IMR-90 (cell line): ENCODE data around the gene CACNA2D3. TPM values are rescaled to one million over a fixed set of nuclear protein-coding genes. Genes with fewer than 3 reads are reported as not detected.

Experiments
- ATAC-seq: fragments of 200-7000 bp; cut with Tn5 transposase; 2 replicates; pipeline ENCODE4 v1.9.1; 2020; ENCODE audit warnings: low read depth, mild to moderate bottlenecking, moderate library complexity
- BruUV-seq: library from RNA; stranded (reverse); fragments of 400-500 nt; replicated peaks from 2 replicates; lab custom pipeline; 2021; lab: Mats Ljungman, UMichigan
- CTCF ChIA-PET: fragments of 300-600 bp; formaldehyde crosslinking; extraction: SDS; loops from one replicate; lab custom pipeline; 2021; ENCODE audit warnings: antibody characterized with exemption; lab: Yijun Ruan, JAX
- POLR2A ChIA-PET: fragments of 300-600 bp; sonication (Branson Sonifier 250); formaldehyde crosslinking; loops from one replicate; lab custom pipeline; 2022; ENCODE audit warnings: antibody characterized with exemption; ENCODE audit not compliant: unreplicated experiment; lab: Charles Lee
- DNase-seq: peaks from one replicate; pipeline ENCODE4 v3.0.0; 2013
- H2AFZ ChIP-seq: replicated peaks from 2 replicates; pipeline ENCODE3; 2013; ENCODE audit warnings: low read length, mild to moderate bottlenecking; ENCODE audit not compliant: poor library complexity
- H2AK5ac ChIP-seq: 2 replicates; pipeline ENCODE4 v1.6.1; 2013; ENCODE audit warnings: low read depth, low read length, inconsistent platforms
- H2AK9ac ChIP-seq: replicated peaks from 2 replicates; pipeline ENCODE3; 2013; ENCODE audit warnings: mild to moderate bottlenecking, low read depth, low read length, moderate library complexity; ENCODE audit not compliant: poor library complexity
- H2BK120ac ChIP-seq: 2 replicates; pipeline ENCODE4 v1.6.1; 2013; ENCODE audit warnings: low read depth, low read length, inconsistent platforms
- H2BK15ac ChIP-seq: 3 replicates; pipeline ENCODE4 v1.6.1; 2013; ENCODE audit warnings: low read depth, low read length, inconsistent platforms
- H2BK20ac ChIP-seq: 2 replicates; pipeline ENCODE4 v1.6.1; 2013; ENCODE audit warnings: low read depth, mild to moderate bottlenecking, inconsistent platforms, low read length, moderate library complexity
- H2BK5ac ChIP-seq: 2 replicates; pipeline ENCODE4 v1.6.1; 2013; ENCODE audit warnings: mild to moderate bottlenecking, low read depth, low read length, inconsistent platforms; ENCODE audit not compliant: poor library complexity, severe bottlenecking
- H3K14ac ChIP-seq: replicated peaks from 2 replicates; pipeline ENCODE4 v1.6.1; 2013; ENCODE audit warnings: low read depth, low read length, inconsistent platforms
- H3K18ac ChIP-seq: 2 replicates; pipeline ENCODE4 v1.6.1; 2013; ENCODE audit warnings: low read depth, low read length, control low read depth
- H3K23ac ChIP-seq: 2 replicates; pipeline ENCODE4 v1.6.1; 2013; ENCODE audit warnings: low read depth, low read length, inconsistent platforms
- H3K27ac ChIP-seq: 2 replicates; pipeline ENCODE4 v1.5.1; 2013; ENCODE audit warnings: mild to moderate bottlenecking, control low read depth, low read length; ENCODE audit not compliant: insufficient read depth
- H3K27me3 ChIP-seq: 2 replicates; pipeline ENCODE4 v1.6.1; 2013; ENCODE audit warnings: low read length; ENCODE audit not compliant: control insufficient read depth, insufficient read depth
- H3K36me3 ChIP-seq: 2 replicates; pipeline ENCODE4 v1.6.1; 2013; ENCODE audit warnings: low read length, mixed read lengths; ENCODE audit not compliant: control insufficient read depth, insufficient read depth
- H3K4ac ChIP-seq: 2 replicates; pipeline ENCODE4 v1.6.1; 2013; ENCODE audit warnings: low read depth, low read length, inconsistent platforms
- H3K4me1 ChIP-seq: 2 replicates; pipeline ENCODE4 v1.6.1; 2013; ENCODE audit warnings: low read length, mixed read lengths; ENCODE audit not compliant: control insufficient read depth, insufficient read depth
- H3K4me2 ChIP-seq: 2 replicates; pipeline ENCODE4 v1.6.1; 2013; ENCODE audit warnings: low read depth, mild to moderate bottlenecking, control low read depth, low read length, moderate library complexity
- H3K4me3 ChIP-seq: 2 replicates; pipeline ENCODE4 v1.5.1; 2013; ENCODE audit warnings: low read depth, mild to moderate bottlenecking, control low read depth, low read length, moderate library complexity; ENCODE audit not compliant: insufficient read depth
- H3K56ac ChIP-seq: 2 replicates; pipeline ENCODE4 v1.6.1; 2013; ENCODE audit warnings: low read length, inconsistent platforms; ENCODE audit not compliant: insufficient read depth; ENCODE audit errors: extremely low read depth
- H3K79me1 ChIP-seq, 2 experiments: 2 replicates each; pipeline ENCODE4 v1.6.1; 2013; ENCODE audit warnings: low read length in 2 of 2, inconsistent platforms in 1 of 2, low read depth in 1 of 2
- H3K9ac ChIP-seq: 2 replicates; pipeline ENCODE4 v1.6.1; 2013; ENCODE audit warnings: low read depth, low read length, control low read depth
- H3K9me1 ChIP-seq: 2 replicates; pipeline ENCODE4 v1.6.1; 2013; ENCODE audit warnings: low read length, inconsistent platforms; ENCODE audit not compliant: insufficient read depth
- H3K9me3 ChIP-seq: 2 replicates; pipeline ENCODE4 v1.6.1; 2013; ENCODE audit warnings: low read length; ENCODE audit not compliant: control insufficient read depth, insufficient read depth
- H4K20me1 ChIP-seq: 2 replicates; pipeline ENCODE4 v1.6.1; 2013; ENCODE audit warnings: low read length, inconsistent platforms; ENCODE audit not compliant: insufficient read depth
- H4K5ac ChIP-seq: 2 replicates; pipeline ENCODE4 v1.6.1; 2013; ENCODE audit warnings: mild to moderate bottlenecking, low read depth, low read length, control low read depth
- H4K8ac ChIP-seq, 2 experiments: 2 replicates each; pipeline ENCODE4 v1.6.1; 2013; ENCODE audit warnings: low read depth in 2 of 2, low read length in 2 of 2, control low read depth in 1 of 2, inconsistent platforms in 1 of 2
- H4K91ac ChIP-seq: 2 replicates; pipeline ENCODE4 v1.6.1; 2013; ENCODE audit warnings: low read depth, low read length, inconsistent platforms; ENCODE audit not compliant: insufficient read depth
- MXI1 ChIP-seq: IDR thresholded peaks from 2 replicates; pipeline ENCODE4 v1.6.1; 2012; ENCODE audit warnings: low read depth, mild to moderate bottlenecking, low read length, moderate library complexity, borderline replicate concordance
- NFE2L2 ChIP-seq: fragments of 150-350 bp; IDR thresholded peaks from 2 replicates; pipeline ENCODE4 v1.6.1; 2016; ENCODE audit warnings: low read depth, mild to moderate bottlenecking, low read length
- RCOR1 ChIP-seq: IDR thresholded peaks from 2 replicates; pipeline ENCODE4 v1.6.1; 2012; ENCODE audit warnings: mild to moderate bottlenecking, low read length, improper control_type of control experiment; ENCODE audit not compliant: insufficient replicate concordance
- SMC3 ChIP-seq: fragments of 150-350 bp; IDR thresholded peaks from 2 replicates; pipeline ENCODE4 v1.6.1; 2016; ENCODE audit warnings: low read depth, mild to moderate bottlenecking, antibody characterized with exemption, low read length, moderate library complexity
- WGBS, 2 experiments: methylation state at CpG; one replicate each; pipeline versions ENCODE4 v1.1.5 to v1.1.7; 2013; ENCODE audit warnings: missing lambda C conversion rate in 2 of 2; ENCODE audit not compliant: insufficient read length in 1 of 2; ENCODE audit errors: extremely low coverage in 2 of 2; 5-methylcytosine and 5-hydroxymethylcytosine counted together
- dilution Hi-C: fragments of 300-500 bp; cut with HindIII; formaldehyde crosslinking; loops from one replicate; pipeline ENCODE4 v1.14.3; 2018; ENCODE audit warnings: low sequenced_read_pairs; ENCODE audit not compliant: unreplicated experiment
- in situ Hi-C: fragments of 300-500 bp; cut with MboI; formaldehyde crosslinking; loops from 3 replicates; pipeline ENCODE4 v1.14.3; 2019; ENCODE audit warnings: low sequenced_read_pairs, inconsistent platforms, mixed read lengths
- intact Hi-C: fragments of 100-400 bp; cut with micrococcal nuclease; formaldehyde crosslinking; loops from 2 replicates; pipeline ENCODE4 v1.10.0; 2022
- polyA plus RNA-seq, 3 experiments: library from polyadenylated mRNA; depleted of rRNA; stranded (reverse); fragments of >200 nt; gene quantifications; 2 replicates each; pipeline ENCODE4 v1.2.3, GENCODE V29; 2012; ENCODE audit warnings: low replicate concordance in 1 of 3
- total RNA-seq: library from RNA; depleted of rRNA; stranded (reverse); fragments of >200 nt; gene quantifications from 2 replicates; pipeline ENCODE4 v1.2.3, GENCODE V29; 2012
- TF ChIP-seq, protein P1 (sequence below): conservative IDR thresholded peaks from 2 replicates; pipeline ENCODE4 v1.5.1; 2012; ENCODE audit warnings: mild to moderate bottlenecking, low read depth, low read length, improper control_type of control experiment
- TF ChIP-seq, protein P2 (sequence below): fragments of 150-350 bp; IDR thresholded peaks from 2 replicates; pipeline ENCODE4 v1.6.1; 2017; ENCODE audit warnings: mild to moderate bottlenecking, antibody characterized with exemption, low read length, low read depth

The CACNA2D3 gene
- total and polyA plus RNA-seq, 2 of the 4 experiments (the other 2 are of a cell fraction): 0.36 to 0.41 TPM

- Histone ChIP-seq H2BK15ac (no peak overlapping the region), H2BK120ac (no peak overlapping the region), H3K4me2 (no peak overlapping the region), H3K27ac (no peak overlapping the region), H3K27me3 (no peaks in the 10 kb centered on the region), H2BK20ac (no peak overlapping the region), H3K14ac (no peak overlapping the region), H3K79me1 (no peaks in the 10 kb centered on the region), H3K9ac (no peak overlapping the region), H3K56ac (no peak overlapping the region), H4K20me1 (no peaks in the 10 kb centered on the region), H3K4me3 (no peak overlapping the region), H3K9me3 (no peaks in the 10 kb centered on the region), H2AK5ac (no peak overlapping the region), H2BK5ac (no peak overlapping the region), H3K23ac (no peak overlapping the region), H3K4ac (no peak overlapping the region), H3K9me1 (peaks cover 10% of the 10 kb centered on the region; the same call in 1 of the 2 replicates), H3K36me3 (no peaks in the 10 kb centered on the region), H2AFZ (no peak overlapping the region), H2AK9ac (no peak overlapping the region), H4K5ac (no peak overlapping the region), H4K8ac (no peak overlapping the region), H3K18ac (no peak overlapping the region), H3K4me1 (peaks cover 20% of the 10 kb centered on the region), H4K91ac (no peak overlapping the region)
- dilution Hi-C loops: no loop called here
- in situ Hi-C loops: no loop called here
- no TSS peak for BruUV-seq
- ChIA-PET POLR2A (no interaction called here), CTCF (no interaction called here)
- DNase-seq (no peak), ATAC-seq (no peak)
- no CpG with 5 or more reads among the region's 2 CpGs for WGBS, 2 experiments
- intact Hi-C loops: no loop called here
- no peak for TF ChIP-seq SMC3
- no peak for TF ChIP-seq MXI1
- TF ChIP-seq, protein P1, sequence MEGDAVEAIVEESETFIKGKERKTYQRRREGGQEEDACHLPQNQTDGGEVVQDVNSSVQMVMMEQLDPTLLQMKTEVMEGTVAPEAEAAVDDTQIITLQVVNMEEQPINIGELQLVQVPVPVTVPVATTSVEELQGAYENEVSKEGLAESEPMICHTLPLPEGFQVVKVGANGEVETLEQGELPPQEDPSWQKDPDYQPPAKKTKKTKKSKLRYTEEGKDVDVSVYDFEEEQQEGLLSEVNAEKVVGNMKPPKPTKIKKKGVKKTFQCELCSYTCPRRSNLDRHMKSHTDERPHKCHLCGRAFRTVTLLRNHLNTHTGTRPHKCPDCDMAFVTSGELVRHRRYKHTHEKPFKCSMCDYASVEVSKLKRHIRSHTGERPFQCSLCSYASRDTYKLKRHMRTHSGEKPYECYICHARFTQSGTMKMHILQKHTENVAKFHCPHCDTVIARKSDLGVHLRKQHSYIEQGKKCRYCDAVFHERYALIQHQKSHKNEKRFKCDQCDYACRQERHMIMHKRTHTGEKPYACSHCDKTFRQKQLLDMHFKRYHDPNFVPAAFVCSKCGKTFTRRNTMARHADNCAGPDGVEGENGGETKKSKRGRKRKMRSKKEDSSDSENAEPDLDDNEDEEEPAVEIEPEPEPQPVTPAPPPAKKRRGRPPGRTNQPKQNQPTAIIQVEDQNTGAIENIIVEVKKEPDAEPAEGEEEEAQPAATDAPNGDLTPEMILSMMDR: no peak
- TF ChIP-seq RCOR1: no peak
- TF ChIP-seq NFE2L2: no peak
- TF ChIP-seq, protein P2, sequence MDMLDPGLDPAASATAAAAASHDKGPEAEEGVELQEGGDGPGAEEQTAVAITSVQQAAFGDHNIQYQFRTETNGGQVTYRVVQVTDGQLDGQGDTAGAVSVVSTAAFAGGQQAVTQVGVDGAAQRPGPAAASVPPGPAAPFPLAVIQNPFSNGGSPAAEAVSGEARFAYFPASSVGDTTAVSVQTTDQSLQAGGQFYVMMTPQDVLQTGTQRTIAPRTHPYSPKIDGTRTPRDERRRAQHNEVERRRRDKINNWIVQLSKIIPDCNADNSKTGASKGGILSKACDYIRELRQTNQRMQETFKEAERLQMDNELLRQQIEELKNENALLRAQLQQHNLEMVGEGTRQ: no peak
Observed at GRCh38 chr3:55064164-55064563, 941.8 kb downstream of the CACNA2D3 start.
